Keratinocyte (primary cell): Measurements from ENCODE around the gene CRK.

Source experiments
- CTCF ChIP-seq, 3 experiments: IDR thresholded peaks in 1 of 3; conservative IDR thresholded peaks in 1 of 3; optimal IDR thresholded peaks in 1 of 3; 2 replicates in 2 of 3; 3 replicates in 1 of 3; pipeline versions ENCODE3 to v1.5.1; 2011; ENCODE audit warnings: low read length in 3 of 3, mild to moderate bottlenecking in 3 of 3, moderate library complexity in 2 of 3, control low read depth in 1 of 3, inconsistent platforms in 1 of 3; ENCODE audit not compliant: insufficient read depth in 2 of 3; ENCODE audit errors: extremely low read depth in 1 of 3
- EZH2 ChIP-seq: IDR thresholded peaks from one replicate; pipeline ENCODE4 v1.6.1; 2012; ENCODE audit warnings: inconsistent platforms, mild to moderate bottlenecking, low read length, moderate library complexity

GRCh38 chr17:1386265-1386664 lies 69.8 kb downstream of the CRK start:
- TF ChIP-seq CTCF (optimal IDR thresholded peaks at IDR 0.05 in 1 of 3, IDR thresholded peaks at IDR 0.05 in 1 of 3, conservative IDR thresholded peaks at IDR 0.05 in 1 of 3; ENCODE audit: extremely low read depth in 1 of 3, insufficient read depth in 2 of 3, low read length in 3 of 3) = no peak
- no peak for TF ChIP-seq EZH2
